ENCODE results near the gene ALX4.

- TF ChIP-seq CTCF (IDR thresholded peaks at IDR 0.05; ENCODE audit: control extremely low read depth in 1 of 3, insufficient read depth in 1 of 3, low read depth in 1 of 3, low read length in 3 of 3) (no peak), E2F6 (IDR thresholded peaks at IDR 0.05) (no peak), RFX5 (IDR thresholded peaks at IDR 0.05; ENCODE audit: borderline replicate concordance, low read depth, low read length) (no peak), MAX (IDR thresholded peaks at IDR 0.05) (no peak), YY1 (IDR thresholded peaks at IDR 0.05; ENCODE audit: low read depth, low read length) (no peak), EP300 (IDR thresholded peaks at IDR 0.05; ENCODE audit: borderline replicate concordance in 1 of 2, low read depth in 2 of 2, low read length in 2 of 2) (no peak), EZH2 (IDR thresholded peaks at IDR 0.05; ENCODE audit: low read depth, low read length, severe bottlenecking) (no peak), TEAD4 (IDR thresholded peaks at IDR 0.05; ENCODE audit: low read depth, low read length) (no peak), NANOG (IDR thresholded peaks at IDR 0.05; ENCODE audit: insufficient read depth, low read depth, low read length, poor library complexity, severe bottlenecking) (no peak)
Measured at GRCh38 chr11:44303401-44303938, 6.5 kb downstream of the ALX4 start.
